Measurements from ENCODE around the gene PIM1. TPM values are rescaled to one million over a fixed set of nuclear protein-coding genes. Genes with fewer than 3 reads are reported as not detected.

PIM1 gene
- total and polyA plus RNA-seq, 9 of the 15 experiments (the other 6 are each of a cell fraction or from before 2014, with no cell fraction given): 19.0 to 789 (median 212) TPM

- no peak; the same call in 1 of the 2 replicates for TF ChIP-seq CEBPG (CRISPR knock-in tag; IDR thresholded peaks at IDR 0.05)
- peak; percentile 9 to 83; a peak in 2 of 4 replicates for TF ChIP-seq CEBPG (tag; conservative IDR thresholded peaks at IDR 0.05 in 1 of 2, IDR thresholded peaks at IDR 0.05 in 1 of 2)
- no peak for TF ChIP-seq ZBTB40 (IDR thresholded peaks at IDR 0.05)
- TF ChIP-seq ZBTB40 (CRISPR knock-in tag; IDR thresholded peaks at IDR 0.05): no peak
- no peak for TF ChIP-seq TAL1 (IDR thresholded peaks at IDR 0.05)
- peak in 1 of 2 experiments; percentile 59; a peak in 1 of 4 replicates for TF ChIP-seq MAZ (CRISPR knock-in tag; conservative IDR thresholded peaks at IDR 0.05 in 1 of 2, IDR thresholded peaks at IDR 0.05 in 1 of 2)
- TF ChIP-seq, protein P1, sequence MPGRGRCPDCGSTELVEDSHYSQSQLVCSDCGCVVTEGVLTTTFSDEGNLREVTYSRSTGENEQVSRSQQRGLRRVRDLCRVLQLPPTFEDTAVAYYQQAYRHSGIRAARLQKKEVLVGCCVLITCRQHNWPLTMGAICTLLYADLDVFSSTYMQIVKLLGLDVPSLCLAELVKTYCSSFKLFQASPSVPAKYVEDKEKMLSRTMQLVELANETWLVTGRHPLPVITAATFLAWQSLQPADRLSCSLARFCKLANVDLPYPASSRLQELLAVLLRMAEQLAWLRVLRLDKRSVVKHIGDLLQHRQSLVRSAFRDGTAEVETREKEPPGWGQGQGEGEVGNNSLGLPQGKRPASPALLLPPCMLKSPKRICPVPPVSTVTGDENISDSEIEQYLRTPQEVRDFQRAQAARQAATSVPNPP (IDR thresholded peaks at IDR 0.05; ENCODE audit: borderline replicate concordance, insufficient read depth, insufficient read length): no peak
- no peak for TF ChIP-seq PRPF4 (IDR thresholded peaks at IDR 0.05; ENCODE audit: insufficient read depth, low read depth, low read length, poor library complexity, severe bottlenecking)
- no peak for TF ChIP-seq ZC3H11A (IDR thresholded peaks at IDR 0.05; ENCODE audit: low read depth, low read length)
- TF ChIP-seq XRCC3 (IDR thresholded peaks at IDR 0.05): no peak
- no peak for TF ChIP-seq NCOA4 (IDR thresholded peaks at IDR 0.05; ENCODE audit: partially characterized antibody)
- TF ChIP-seq TAF1 (IDR thresholded peaks at IDR 0.05; ENCODE audit: control insufficient read depth, extremely low read depth, insufficient read depth, low read length, severe bottlenecking): no peak
- TF ChIP-seq MCM2 (IDR thresholded peaks at IDR 0.05; ENCODE audit: low read depth): no peak
- TF ChIP-seq ZNF133 (CRISPR knock-in tag; IDR thresholded peaks at IDR 0.05): no peak
- no peak; a peak in 1 of 4 replicates for TF ChIP-seq TBL1XR1 (IDR thresholded peaks at IDR 0.05; ENCODE audit: low read length in 2 of 2)
- no peak; the same call in 1 of the 2 replicates for TF ChIP-seq ZFPM2 (CRISPR knock-in tag; IDR thresholded peaks at IDR 0.05)
- TF ChIP-seq ZNF668 (CRISPR knock-in tag; IDR thresholded peaks at IDR 0.05): no peak
- peak; percentile 58 for TF ChIP-seq POLR2B (IDR thresholded peaks at IDR 0.05; ENCODE audit: low read depth, partially characterized antibody)
Observed at GRCh38 chr6:37173493-37174195, 3.7 kb downstream of the PIM1 start (continued).
